COLO829 (cell line): ENCODE measurements around the gene OTOGL.

Experiments used
- DNase-seq: peaks from one replicate; pipeline ENCODE4 v3.0.0; 2012; ENCODE audit warnings: low spot score

The OTOGL gene

GRCh38 chr12:80364056-80364455 is 264.7 kb downstream of the OTOGL start:
- no peak for DNase-seq

- no peak for DNase-seq
Measured at GRCh38 chr12:80373666-80374065, 274.3 kb downstream of the OTOGL start.

DNA sequence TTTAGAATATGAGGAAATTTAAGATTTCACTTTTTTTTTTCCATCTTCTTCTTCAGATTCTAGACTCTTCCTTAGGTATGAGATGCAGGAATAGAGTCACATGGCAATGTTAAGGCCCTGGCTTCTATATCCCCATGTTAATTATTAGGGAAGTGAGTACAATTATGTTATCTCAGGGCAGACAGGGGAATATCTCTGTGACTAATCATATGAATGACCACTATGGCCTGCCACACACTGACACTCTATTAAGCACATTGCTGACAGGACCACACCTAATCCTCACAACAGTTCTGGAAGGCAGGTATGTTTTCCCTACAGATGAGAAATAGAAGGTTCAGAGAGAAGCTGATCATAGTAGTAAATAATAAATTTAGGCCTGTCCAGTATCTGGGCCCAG is 275.3 kb downstream of the OTOGL start:
- DNase-seq: no peak

- no peak for DNase-seq
Measured at GRCh38 chr12:80377140-80377794, 277.9 kb downstream of the OTOGL start.

DNA sequence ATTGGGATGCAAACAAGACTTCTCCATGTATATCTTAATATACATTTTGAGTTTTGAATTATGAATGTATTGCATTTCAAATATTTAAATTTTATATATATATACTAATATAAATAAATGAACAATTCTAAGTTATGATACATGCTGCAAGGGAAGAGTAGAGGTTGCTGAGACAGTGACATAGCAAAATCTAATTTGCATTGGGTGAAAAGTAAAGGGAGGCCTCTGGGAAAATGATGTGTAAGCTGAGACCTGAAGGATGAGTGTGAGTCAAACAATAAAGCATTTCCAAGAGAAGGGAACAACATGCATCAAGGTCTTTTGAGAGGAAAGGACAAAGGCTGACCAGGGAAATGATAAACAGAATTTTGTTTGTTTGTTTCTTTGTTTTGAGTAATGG is 281.8 kb downstream of the OTOGL start:
- DNase-seq: no peak

DNA sequence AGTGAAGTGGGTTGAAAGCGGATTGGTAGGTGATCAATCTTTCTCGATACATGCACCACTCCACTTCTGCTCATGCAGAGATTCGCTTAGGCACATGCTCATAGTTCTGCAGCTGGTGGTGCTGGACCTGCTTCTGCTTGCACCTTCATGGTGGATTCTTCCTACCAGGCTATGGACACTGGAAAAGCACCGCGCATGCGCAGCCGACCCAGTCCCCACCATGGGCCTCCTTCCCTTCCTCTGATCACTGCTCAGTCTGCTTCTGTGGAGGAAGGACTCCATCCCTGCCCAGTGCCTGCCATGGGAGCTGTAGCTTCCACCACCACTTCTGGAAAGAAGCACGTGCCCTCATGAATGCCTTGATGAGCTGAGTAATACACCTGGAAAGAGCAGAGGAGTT is 282.9 kb downstream of the OTOGL start:
- no peak for DNase-seq

- no peak for DNase-seq
Measured at GRCh38 chr12:80400571-80400991, 301.2 kb downstream of the OTOGL start.

DNA sequence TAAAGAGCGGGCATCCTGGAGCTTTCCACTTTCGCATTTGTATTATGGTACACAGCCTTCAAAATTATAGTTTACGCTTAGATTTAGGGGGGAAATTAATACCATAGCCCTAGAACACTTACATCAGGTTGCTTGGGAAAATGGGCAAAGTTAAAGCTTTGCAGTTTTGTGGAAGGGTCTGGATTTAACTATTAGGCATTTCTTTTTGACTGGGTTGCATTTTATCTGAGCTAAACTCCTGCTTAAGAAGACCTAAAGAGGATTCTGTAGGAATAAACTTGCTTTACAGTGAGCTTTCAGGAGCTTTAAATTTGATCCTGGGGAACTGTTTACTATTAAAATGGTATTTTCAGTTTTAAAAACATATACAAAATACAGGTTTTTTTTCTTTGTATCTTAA is 301.9 kb downstream of the OTOGL start:
- no peak for DNase-seq

DNA sequence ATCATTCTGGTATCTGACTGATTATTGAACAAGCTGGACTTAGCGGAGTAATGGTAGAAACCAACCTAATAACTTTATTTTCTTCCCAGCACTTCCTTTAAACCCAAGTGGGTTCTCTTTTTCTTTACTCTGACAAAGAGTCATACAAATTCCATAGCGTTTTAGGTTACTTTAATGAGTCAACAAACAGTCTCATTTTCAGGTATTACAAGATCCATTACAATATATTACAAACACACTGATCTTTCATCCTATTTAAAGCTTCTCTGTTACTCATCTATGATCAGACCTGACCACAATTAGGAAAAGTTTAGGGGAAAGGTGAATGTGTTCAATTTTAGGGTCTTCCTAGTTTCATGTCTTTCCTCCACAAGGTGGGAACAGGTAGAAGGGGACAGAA is 305.3 kb downstream of the OTOGL start:
- no peak for DNase-seq

DNA sequence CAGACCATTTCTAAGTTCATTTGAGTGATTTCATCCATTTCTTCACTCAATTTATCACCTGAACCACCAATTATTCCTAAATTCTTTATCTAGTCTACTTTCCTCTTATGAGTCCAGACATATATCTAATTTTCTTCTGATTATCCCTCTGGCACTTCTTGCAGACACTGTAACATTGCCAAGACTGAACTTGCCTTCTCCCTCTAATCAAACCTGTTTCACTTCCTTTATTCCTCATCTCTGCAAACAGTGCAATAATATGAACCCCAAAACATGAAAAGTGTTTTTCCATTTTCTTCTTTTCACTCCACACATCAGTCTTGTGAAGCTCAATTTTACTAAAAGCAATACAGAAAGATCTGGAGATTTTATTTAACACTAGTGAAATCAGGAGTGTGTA is 306.9 kb downstream of the OTOGL start:
- DNase-seq: no peak

DNA sequence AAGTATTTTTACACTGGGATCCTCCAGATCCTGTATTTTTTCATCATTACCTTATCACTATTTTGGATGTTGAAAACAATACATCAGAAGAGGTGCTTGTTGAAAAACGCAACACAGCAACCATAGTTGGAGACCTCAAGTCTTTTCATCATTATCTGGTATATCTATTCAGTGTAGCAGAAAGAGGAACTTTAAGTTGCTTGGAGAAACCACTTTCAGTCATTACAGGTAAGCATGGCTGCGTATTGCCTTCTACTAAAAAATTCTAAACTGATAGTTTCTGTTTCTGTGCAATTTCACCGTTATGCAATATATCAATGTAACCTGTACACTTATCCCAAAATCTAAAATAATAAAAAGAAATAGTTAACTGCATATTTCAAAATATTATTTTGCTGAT is 312.4 kb downstream of the OTOGL start:
- DNase-seq: no peak

GRCh38 chr12:80412343-80412953 is 313.1 kb downstream of the OTOGL start:
- DNase-seq: peak; percentile 14

DNA sequence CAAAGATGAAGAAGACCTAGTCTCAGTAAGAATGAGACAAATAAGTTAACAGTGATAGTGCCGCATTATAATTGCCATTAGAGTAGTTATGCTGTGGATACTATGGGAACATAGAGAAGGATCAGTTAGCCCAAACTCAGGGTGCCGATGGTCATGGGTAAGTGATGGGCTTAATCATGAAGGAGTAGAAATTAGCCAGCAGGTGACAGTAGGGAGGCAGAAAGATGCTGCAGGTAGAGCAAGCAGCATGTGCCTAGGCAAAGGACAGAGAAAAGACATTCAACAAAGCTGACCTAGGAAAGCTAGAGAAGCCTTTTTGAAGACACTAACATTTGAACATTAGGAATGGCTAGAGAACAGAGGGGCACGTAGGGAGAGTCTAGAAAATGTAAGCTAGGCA is 314.1 kb downstream of the OTOGL start:
- DNase-seq: no peak

GRCh38 chr12:80415466-80415865 is 316.1 kb downstream of the OTOGL start:
- no peak for DNase-seq

DNA sequence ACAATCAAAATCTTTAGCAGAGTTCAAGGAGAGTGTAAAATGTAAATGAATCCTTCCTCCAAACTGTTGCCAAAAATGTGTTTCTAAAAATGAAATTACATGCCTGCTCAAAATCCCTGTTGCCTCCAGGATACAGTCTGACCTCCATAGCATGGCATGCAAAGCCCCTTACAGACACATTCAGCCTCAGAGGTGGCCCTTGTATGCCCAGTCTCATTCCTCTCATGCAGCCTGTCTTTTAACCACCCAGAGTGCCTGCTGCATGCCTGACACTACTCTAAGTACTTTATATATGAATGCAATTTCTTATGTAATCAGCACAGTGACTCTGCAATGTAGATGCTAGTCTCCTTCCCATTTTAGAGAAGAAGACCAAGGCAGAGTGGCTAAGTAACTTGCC is 320.3 kb downstream of the OTOGL start:
- no peak for DNase-seq

DNA sequence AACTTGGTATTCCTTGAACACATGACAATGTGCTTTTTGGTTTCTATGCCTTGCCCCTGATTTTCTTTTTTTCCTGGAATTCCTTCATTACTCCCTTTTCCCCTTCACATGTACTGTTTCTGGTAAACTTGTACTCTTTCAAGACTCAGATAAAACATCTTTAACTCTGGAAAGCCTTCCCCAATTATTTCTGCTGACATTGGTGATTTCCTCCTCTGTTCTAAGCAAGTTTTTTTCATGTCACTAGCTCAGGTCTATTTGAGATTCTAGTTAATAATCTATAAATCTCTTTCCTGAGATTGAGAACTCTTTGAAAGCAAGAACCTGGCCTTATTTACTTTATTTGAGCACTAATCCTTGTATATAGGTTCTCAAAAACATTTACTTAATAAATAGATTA is 320.7 kb downstream of the OTOGL start:
- no peak for DNase-seq

DNA sequence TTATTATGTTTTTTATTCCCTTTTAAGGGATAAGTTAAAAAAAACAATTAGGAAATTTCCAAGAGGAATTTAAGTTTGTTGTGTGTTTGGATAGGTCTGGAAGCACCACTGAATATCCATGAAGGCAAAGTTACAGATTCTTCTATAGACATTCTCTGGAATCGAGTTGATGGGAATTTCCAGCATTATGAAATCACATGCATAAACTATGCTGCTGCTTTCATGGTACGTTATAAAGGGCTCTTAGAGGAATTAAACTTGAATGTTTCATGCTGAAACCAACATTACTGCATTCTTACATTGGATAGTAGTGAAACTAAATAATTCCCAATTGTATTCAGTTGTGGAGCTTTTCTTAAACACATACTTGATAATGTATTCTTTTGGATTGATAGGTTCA is 323.2 kb downstream of the OTOGL start:
- DNase-seq: no peak
